Measurements from ENCODE around the gene BMERB1.
"Not testable (repeated sequence)": the region's sequence is repeated elsewhere in the genome, so short reads cannot be mapped to it uniquely, and the experiment has no call there.

Gene BMERB1

GRCh38 chr16:15434425-15435215, at the start of gene BMERB1:
Gene BMERB1 (plus strand): TSS chr16:15434588. CDS start chr16:15434654, 66 bp downstream.
- peak; percentile 78 to 81 for DNase-seq

DNA sequence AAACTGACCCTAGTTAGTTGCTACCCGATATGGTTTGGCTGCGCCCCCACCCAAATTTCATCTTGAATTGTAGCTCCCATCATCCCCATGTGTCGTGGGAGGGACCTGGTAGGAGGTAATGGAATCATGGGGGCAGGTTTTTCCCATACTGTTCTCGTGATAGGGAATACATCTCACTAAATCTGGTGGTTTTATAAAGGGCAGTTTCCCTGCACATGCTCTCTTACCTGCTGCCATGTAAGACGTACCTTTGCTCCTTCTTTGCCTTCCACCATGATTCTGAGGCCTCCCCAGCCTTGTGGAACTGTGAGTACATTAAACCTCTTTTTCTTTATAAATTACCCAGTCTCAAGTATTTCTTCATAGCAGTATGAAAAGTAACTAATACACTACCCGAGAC, 46.3 kb upstream of the BMERB1 start:
- DNase-seq = not testable (repeated sequence)

DNA sequence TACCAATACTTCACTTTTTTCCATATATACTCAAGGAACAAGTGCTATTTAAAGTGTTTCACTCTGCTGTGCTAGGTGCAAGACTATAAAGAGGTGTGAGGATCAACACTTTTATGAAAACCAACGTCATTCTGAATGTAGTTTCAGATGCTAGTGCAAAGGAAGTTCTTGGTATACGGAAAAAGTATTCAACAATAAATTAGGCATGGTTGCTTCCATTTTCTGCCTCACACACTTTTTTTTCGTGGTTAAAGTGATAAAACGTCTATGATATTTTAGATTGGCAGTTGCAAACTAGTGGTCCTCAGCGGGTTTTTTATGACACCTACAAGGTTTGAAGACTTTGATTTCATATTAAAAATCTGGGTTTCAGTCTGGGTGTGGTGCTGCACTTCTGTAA, 44.5 kb upstream of the BMERB1 start:
- not testable (repeated sequence) for DNase-seq

GRCh38 chr16:15393025-15393424, 41.4 kb upstream of the BMERB1 start:
- not testable (repeated sequence) for DNase-seq

DNA sequence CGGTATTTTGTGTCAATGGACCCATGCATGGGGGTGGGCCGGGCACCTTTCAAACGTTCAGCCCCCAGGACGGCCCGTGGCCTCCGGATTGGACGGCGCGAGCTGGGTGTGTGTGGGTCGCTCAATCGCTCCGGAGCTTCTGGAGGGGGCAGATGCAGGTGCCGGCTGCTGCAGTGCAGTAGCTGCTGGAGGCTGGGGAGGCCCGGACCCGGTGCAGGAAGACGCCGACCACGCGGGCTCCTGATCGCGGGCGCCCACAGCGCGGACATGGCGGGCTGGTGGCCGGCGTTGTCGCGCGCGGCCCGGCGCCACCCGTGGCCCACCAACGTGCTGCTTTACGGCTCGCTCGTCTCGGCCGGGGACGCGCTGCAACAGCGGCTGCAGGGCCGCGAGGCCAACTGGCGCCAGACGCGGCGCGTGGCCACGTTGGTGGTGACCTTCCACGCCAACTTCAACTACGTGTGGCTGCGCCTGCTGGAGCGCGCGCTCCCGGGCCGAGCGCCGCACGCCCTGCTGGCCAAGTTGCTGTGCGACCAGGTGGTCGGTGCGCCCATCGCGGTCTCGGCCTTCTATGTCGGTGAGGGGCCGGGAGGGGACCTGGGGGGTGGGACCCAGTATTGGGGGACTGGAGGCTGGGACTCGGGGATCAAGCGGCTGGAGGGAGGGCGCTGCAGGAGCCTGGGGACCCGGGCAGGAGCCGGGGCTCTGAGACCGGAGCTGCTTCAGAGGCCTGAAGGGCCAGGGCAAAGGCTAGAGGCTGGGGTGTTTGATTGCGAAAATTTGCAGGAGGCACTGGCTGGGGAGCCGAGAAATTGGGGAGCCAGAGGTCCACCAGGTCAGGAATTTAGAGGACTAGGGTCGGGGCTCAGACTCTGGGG, 38.5 kb upstream of the BMERB1 start, which contains the start of gene MPV17L:
Gene MPV17L (plus strand): TSS at position 124 of the 878 bp plus-strand sequence. CDS start 144 bp downstream, at position 268.
- peak in 1 of 2 experiments; percentile 27 for DNase-seq

- not testable (repeated sequence) for DNase-seq
These were observed 37.9 kb upstream of the BMERB1 start for GRCh38 chr16:15396509-15396829.

GRCh38 chr16:15396948-15397594, 37.3 kb upstream of the BMERB1 start:
- DNase-seq = no peak

DNA sequence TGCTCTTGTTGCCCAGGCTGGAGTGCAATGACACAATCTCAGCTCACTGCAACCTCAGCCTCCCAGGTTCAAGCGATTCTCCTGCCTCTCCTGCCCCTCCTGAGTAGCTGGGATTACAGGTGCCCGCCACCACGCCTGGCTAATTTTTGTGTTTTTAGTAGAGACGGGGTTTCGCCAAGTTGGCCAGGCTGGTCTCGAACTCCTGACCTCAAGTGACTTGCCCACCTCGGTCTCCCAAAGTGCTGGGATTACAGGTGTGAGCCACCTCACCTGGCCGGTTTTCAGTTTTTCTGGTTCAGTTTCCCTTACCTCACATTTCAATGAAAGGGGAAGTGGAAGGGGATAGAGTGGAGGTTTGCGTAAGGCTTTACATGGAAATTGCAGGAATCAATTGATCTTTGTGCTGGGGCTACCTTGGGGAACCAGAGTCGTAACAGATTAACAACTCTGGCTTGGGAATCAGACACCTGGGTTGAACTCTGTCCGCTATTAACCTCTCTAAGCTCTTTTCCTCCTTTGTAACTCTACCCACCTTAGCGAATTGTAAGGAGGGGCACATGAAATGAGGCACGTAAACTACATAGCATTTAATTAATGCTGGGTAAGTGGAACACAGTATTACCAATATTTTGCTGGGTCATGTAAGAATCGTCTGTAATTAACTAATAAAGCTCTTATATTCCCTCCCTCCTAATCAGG, 35.6 kb upstream of the BMERB1 start:
- no peak for DNase-seq

- no peak for DNase-seq
These were observed 35.1 kb upstream of the BMERB1 start for GRCh38 chr16:15399317-15399716.

- not testable (repeated sequence) for DNase-seq
These were observed 34.1 kb upstream of the BMERB1 start for GRCh38 chr16:15400314-15400713.

- DNase-seq = no peak
These were observed 32.4 kb upstream of the BMERB1 start for GRCh38 chr16:15401972-15402371.

DNA sequence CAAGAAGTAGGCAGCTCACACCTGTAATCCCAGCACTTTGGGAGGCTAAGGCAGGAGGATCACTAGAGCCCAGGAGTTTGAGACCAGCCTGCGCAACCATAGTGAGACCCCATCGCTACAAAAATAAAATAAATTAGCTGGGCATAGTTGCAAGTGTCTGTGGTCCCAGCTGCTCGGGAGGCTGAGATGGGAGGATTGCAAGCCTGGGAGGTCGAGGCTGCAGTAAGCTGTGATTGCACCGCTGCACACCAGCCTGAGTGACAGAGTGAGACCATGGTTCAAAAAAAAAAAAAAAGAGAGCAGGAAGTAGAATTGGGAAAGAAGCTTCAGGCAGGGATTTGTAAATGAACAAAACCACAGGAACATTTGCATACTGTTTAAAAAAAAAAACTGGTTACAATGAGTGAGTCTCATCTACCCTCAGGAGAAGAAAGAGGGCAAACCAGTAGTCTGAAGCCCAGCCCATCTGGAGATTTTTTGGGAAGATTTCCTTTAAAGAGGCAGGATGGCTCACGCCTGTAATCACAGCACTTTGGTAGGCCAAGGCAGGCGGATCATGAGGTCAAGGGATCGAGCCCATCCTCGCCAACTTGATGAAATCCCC, 30.9 kb upstream of the BMERB1 start:
- no peak for DNase-seq

GRCh38 chr16:15404091-15404490, 30.3 kb upstream of the BMERB1 start:
- not testable (repeated sequence) for DNase-seq

- DNase-seq = no peak
These were observed 29.6 kb upstream of the BMERB1 start for GRCh38 chr16:15404792-15405191.

DNA sequence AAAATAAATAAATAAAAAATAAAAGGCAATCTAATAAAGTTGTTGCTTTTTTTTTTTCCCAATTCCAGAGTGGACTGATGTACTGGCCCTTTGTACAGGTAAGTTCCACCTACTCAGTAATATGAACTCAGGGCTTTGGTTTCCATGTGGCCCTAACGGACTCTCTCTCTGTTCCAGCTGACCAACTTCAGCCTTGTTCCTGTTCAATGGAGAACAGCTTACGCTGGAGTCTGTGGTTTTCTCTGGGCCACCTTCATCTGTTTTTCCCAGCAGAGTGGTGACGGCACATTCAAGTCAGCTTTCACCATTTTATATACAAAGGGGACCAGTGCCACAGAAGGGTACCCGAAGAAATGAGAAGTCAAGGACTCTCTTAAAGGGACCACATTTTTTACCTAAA, 26.6 kb upstream of the BMERB1 start:
- DNase-seq = not testable (repeated sequence)

- not testable (repeated sequence) for DNase-seq
These were observed 24.9 kb upstream of the BMERB1 start for GRCh38 chr16:15409476-15409875.

GRCh38 chr16:15415511-15415985, 18.8 kb upstream of the BMERB1 start:
- no peak for DNase-seq

DNA sequence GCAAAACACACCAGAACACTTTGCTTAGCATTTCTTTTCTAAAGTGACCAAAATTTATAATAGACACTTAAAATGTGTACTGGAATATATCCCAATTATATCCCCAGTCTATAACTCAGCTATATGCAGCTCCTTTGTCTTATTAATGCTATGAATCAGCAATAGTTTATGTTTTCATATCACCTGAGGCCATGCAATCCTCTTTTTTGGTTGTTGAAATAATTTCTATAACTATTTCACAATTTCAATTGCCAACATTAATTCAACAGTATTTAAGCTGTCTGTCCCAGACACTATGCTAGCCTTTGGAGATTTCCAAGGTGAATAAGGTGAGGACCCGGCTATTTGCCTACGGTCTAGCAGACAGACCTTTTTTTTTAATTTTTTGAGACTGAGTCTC, 17.2 kb upstream of the BMERB1 start:
- no peak for DNase-seq

- DNase-seq = no peak
These were observed 16.2 kb upstream of the BMERB1 start for GRCh38 chr16:15418206-15418605.

GRCh38 chr16:15421696-15422095, 12.7 kb upstream of the BMERB1 start:
- not testable (repeated sequence) for DNase-seq

DNA sequence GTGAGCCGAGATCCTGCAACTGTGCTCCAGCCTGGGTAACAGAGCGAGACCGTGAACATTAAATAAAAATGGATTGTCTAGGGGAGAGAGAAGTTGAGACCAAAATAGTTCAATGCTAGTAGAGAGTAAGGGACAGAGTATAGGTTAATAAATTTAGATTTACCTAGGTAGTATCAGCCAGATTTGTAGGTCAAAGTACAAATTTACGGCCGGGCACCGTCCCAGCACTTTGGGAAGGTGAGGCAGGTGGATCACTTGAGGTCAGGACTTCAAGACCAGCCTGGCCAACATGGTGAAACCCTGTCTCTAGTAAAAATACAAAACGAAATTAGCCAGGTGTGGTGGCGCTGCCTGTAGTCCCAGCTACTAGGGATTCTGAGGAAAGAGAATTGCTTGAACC, 12.2 kb upstream of the BMERB1 start:
- DNase-seq = no peak

DNA sequence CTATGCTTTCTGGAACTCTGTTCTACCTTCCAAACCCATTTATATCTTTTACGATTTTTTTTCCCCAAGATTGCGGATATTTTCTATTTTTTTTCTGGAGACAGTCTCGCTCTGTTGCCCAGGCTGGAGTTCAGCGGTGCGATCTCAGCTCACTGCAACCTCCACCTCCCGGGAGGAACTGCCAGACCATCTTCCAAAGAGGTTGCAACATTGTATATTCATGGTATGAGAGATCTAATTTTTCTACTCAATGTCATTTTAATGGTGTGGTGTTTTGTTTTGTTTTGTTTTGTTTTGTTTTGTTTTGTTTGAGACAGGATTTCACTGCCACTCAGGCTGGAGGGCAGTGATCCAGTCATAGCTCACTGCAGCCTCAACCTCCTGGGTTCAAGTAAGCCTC, 8.5 kb upstream of the BMERB1 start:
- DNase-seq = no peak
